ENCODE results near the gene CCP110.

- TF ChIP-seq, protein P1, sequence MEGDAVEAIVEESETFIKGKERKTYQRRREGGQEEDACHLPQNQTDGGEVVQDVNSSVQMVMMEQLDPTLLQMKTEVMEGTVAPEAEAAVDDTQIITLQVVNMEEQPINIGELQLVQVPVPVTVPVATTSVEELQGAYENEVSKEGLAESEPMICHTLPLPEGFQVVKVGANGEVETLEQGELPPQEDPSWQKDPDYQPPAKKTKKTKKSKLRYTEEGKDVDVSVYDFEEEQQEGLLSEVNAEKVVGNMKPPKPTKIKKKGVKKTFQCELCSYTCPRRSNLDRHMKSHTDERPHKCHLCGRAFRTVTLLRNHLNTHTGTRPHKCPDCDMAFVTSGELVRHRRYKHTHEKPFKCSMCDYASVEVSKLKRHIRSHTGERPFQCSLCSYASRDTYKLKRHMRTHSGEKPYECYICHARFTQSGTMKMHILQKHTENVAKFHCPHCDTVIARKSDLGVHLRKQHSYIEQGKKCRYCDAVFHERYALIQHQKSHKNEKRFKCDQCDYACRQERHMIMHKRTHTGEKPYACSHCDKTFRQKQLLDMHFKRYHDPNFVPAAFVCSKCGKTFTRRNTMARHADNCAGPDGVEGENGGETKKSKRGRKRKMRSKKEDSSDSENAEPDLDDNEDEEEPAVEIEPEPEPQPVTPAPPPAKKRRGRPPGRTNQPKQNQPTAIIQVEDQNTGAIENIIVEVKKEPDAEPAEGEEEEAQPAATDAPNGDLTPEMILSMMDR (IDR thresholded peaks at IDR 0.05; ENCODE audit: poor library complexity) = no peak
- TF ChIP-seq EZH2 (IDR thresholded peaks at IDR 0.05; ENCODE audit: borderline replicate concordance) (no peak), EZH2phosphoT487 (IDR thresholded peaks at IDR 0.05; ENCODE audit: low read depth, severe bottlenecking, unreplicated experiment) (no peak)
Measured at GRCh38 chr16:19513377-19514053, 10.2 kb upstream of the CCP110 start.
